Neural cell (in vitro differentiated cells): ENCODE measurements around the gene FGD4. TPM values are rescaled to one million over a fixed set of nuclear protein-coding genes. Genes with fewer than 3 reads are reported as not detected.
"Not testable (repeated sequence)": the region's sequence is repeated elsewhere in the genome, so short reads cannot be mapped to it uniquely, and the experiment has no call there.

ENCODE experiments used
- H2AFZ ChIP-seq: fragments of 200-600, 300-800 bp; sonication (generic), shearing (Covaris generic); 2 replicates; pipeline ENCODE4 v1.6.0; 2014; ENCODE audit warnings: low read depth, mild to moderate bottlenecking, antibody characterized with exemption, low read length, moderate library complexity
- H3F3A ChIP-seq: fragments of 200-600 bp; shearing (Covaris generic); 2 replicates; pipeline ENCODE4 v1.6.1; 2016; ENCODE audit warnings: mild to moderate bottlenecking, moderate library complexity, mixed read lengths, antibody characterized with exemption, low read length; ENCODE audit not compliant: insufficient read depth, poor library complexity, severe bottlenecking
- H3K27ac ChIP-seq: fragments of 200-600, 300-800 bp; sonication (generic), shearing (Covaris generic); 2 replicates; pipeline ENCODE4 v1.5.1; 2014; ENCODE audit warnings: mild to moderate bottlenecking, low read length, moderate library complexity
- H3K27me3 ChIP-seq: fragments of 300-800, 200-600 bp; sonication (generic), shearing (Covaris generic); 2 replicates; pipeline ENCODE4 v1.6.0; 2014; ENCODE audit warnings: mild to moderate bottlenecking, low read depth, low read length, moderate library complexity; ENCODE audit not compliant: insufficient read depth
- H3K36me3 ChIP-seq: fragments of 300-800, 200-600 bp; sonication (generic), shearing (Covaris generic); 2 replicates; pipeline ENCODE4 v1.5.1; 2014; ENCODE audit warnings: mild to moderate bottlenecking, antibody characterized with exemption, low read length, moderate library complexity; ENCODE audit not compliant: insufficient read depth
- H3K4me2 ChIP-seq: fragments of 300-800, 200-600 bp; sonication (generic), shearing (Covaris generic); 2 replicates; pipeline ENCODE4 v1.6.0; 2014; ENCODE audit warnings: mild to moderate bottlenecking, low read length
- H3K4me3 ChIP-seq: fragments of 300-800, 200-600 bp; sonication (generic), shearing (Covaris generic); 2 replicates; pipeline ENCODE4 v1.5.1; 2014; ENCODE audit warnings: mild to moderate bottlenecking, low read length, moderate library complexity
- H3K79me2 ChIP-seq: fragments of 200-600 bp; shearing (Covaris generic); replicated peaks from 2 replicates; pipeline ENCODE4 v1.6.0; 2014; ENCODE audit warnings: mild to moderate bottlenecking, low read length, moderate library complexity; ENCODE audit not compliant: insufficient read depth
- H3K9ac ChIP-seq: fragments of 300-800, 200-600 bp; sonication (generic), shearing (Covaris generic); 2 replicates; pipeline ENCODE4 v1.6.1; 2016; ENCODE audit warnings: mild to moderate bottlenecking, low read length, mixed read lengths
- H3K9me2 ChIP-seq: fragments of 200-600 bp; shearing (Covaris generic); 2 replicates; pipeline ENCODE4 v1.6.1; 2016; ENCODE audit warnings: mild to moderate bottlenecking, low read length, mixed read lengths; ENCODE audit not compliant: insufficient read depth
- H3K9me3 ChIP-seq: fragments of 200-600, 300-800 bp; sonication (generic), shearing (Covaris generic); 2 replicates; pipeline ENCODE4 v1.6.1; 2016; ENCODE audit warnings: mild to moderate bottlenecking, mixed run types, low read length, moderate library complexity, mixed read lengths
- H4K20me1 ChIP-seq: fragments of 200-600 bp; shearing (Covaris generic); 2 replicates; pipeline ENCODE4 v1.6.1; 2016; ENCODE audit warnings: mild to moderate bottlenecking, mixed run types; ENCODE audit not compliant: insufficient read depth
- CTCF ChIP-seq: fragments of 450-650 bp; IDR thresholded peaks from 2 replicates; pipeline ENCODE4 v1.5.1; 2014; ENCODE audit warnings: antibody characterized with exemption, mild to moderate bottlenecking, moderate library complexity; ENCODE audit not compliant: poor library complexity, severe bottlenecking
- EP300 ChIP-seq: fragments of 450-650 bp; conservative IDR thresholded peaks from 2 replicates; pipeline ENCODE4 v1.6.1; 2014; ENCODE audit warnings: antibody characterized with exemption, mild to moderate bottlenecking, moderate library complexity; ENCODE audit not compliant: poor library complexity, severe bottlenecking
- EZH2 ChIP-seq: fragments of 200-600, 300-800 bp; shearing (Covaris generic), sonication (generic); IDR thresholded peaks from 2 replicates; pipeline ENCODE4 v1.6.1; 2014; ENCODE audit warnings: antibody characterized with exemption, low read length, borderline replicate concordance, mild to moderate bottlenecking; ENCODE audit not compliant: insufficient read depth, poor library complexity, severe bottlenecking
- MXI1 ChIP-seq: fragments of 450-650 bp; conservative IDR thresholded peaks from 2 replicates; pipeline ENCODE4 v1.6.1; 2014; ENCODE audit warnings: antibody characterized with exemption, mild to moderate bottlenecking; ENCODE audit not compliant: poor library complexity, severe bottlenecking
- POLR2AphosphoS5 ChIP-seq: IDR thresholded peaks from 2 replicates; pipeline ENCODE4 v1.6.1; 2012
- RAD21 ChIP-seq: fragments of 450-650 bp; conservative IDR thresholded peaks from 2 replicates; pipeline ENCODE4 v1.6.1; 2014; ENCODE audit warnings: antibody characterized with exemption, mild to moderate bottlenecking, moderate library complexity
- REST ChIP-seq: IDR thresholded peaks from 2 replicates; pipeline ENCODE4 v1.6.1; 2012; ENCODE audit warnings: borderline replicate concordance
- SMC3 ChIP-seq: fragments of 450-650 bp; conservative IDR thresholded peaks from 2 replicates; pipeline ENCODE4 v1.6.1; 2014; ENCODE audit warnings: antibody characterized with exemption, mild to moderate bottlenecking, moderate library complexity; ENCODE audit not compliant: poor library complexity
- TAF1 ChIP-seq: IDR thresholded peaks from 2 replicates; pipeline ENCODE4 v1.6.1; 2012; ENCODE audit warnings: low read depth
- polyA plus RNA-seq: library from polyadenylated mRNA; depleted of rRNA; stranded (reverse); fragments of >200 nt; gene quantifications from 2 replicates; pipeline ENCODE4 v1.2.3, GENCODE V29; 2014

The FGD4 gene
- polyA plus RNA-seq, 1 donor from 2014 or later, result 24.4 TPM

GRCh38 chr12:32509328-32510091 lies 110.2 kb downstream of the FGD4 start:
- H3K9ac ChIP-seq, result no peak overlapping the region
- H3K27me3 ChIP-seq, result no peaks in the 10 kb centered on the region
- H3F3A ChIP-seq, result no peaks in the 10 kb centered on the region
- H3K36me3 ChIP-seq, result no peaks in the 10 kb centered on the region
- H3K4me3 ChIP-seq, result no peak overlapping the region
- H4K20me1 ChIP-seq, result no peaks in the 10 kb centered on the region
- H3K27ac ChIP-seq, result no peak overlapping the region
- TF ChIP-seq TAF1, result no peak
- no peak for TF ChIP-seq SMC3
- peaks cover 94% of the 10 kb centered on the region for H3K79me2 ChIP-seq
- H3K9me2 ChIP-seq, result no peaks in the 10 kb centered on the region
- no peak overlapping the region for H2AFZ ChIP-seq
- no peaks in the 10 kb centered on the region for H3K9me3 ChIP-seq
- no peak overlapping the region for H3K4me2 ChIP-seq

DNA sequence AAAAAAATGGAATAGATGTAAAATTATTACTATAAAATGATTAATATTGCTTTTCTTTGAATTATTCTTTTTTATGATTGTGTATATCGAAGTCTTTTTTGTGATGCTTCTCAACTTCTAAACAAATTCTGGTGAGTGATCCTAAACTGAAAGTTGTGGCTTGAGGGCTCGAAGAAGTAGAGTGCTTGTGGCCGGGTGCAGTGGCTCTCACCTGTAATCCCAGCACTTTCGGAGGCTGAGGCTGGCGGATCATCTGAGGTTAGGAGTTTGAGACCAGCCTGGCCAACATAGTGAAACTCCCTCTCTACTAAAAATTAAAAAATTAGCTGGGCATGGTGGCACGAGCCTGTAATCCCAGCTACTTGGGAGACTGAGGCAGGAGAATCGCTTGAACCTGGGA lies 112.6 kb downstream of the FGD4 start:
- H4K20me1 ChIP-seq, H2AFZ ChIP-seq, H3K4me3 ChIP-seq, H3K9me2 ChIP-seq, H3K36me3 ChIP-seq, H3F3A ChIP-seq, H3K9ac ChIP-seq, H3K9me3 ChIP-seq, H3K4me2 ChIP-seq, H3K27me3 ChIP-seq, H3K27ac ChIP-seq: not testable (repeated sequence)
- peaks cover 97% of the 10 kb centered on the region for H3K79me2 ChIP-seq

GRCh38 chr12:32512379-32512778 lies 113.0 kb downstream of the FGD4 start:
- H3K4me2 ChIP-seq, result no peak overlapping the region
- no peaks in the 10 kb centered on the region for H3K27me3 ChIP-seq
- no peak overlapping the region for H3K4me3 ChIP-seq
- H4K20me1 ChIP-seq, result no peaks in the 10 kb centered on the region
- no peaks in the 10 kb centered on the region for H3K9me2 ChIP-seq
- H3F3A ChIP-seq, result no peaks in the 10 kb centered on the region
- peaks cover 97% of the 10 kb centered on the region for H3K79me2 ChIP-seq
- H3K36me3 ChIP-seq, result no peaks in the 10 kb centered on the region
- TF ChIP-seq MXI1 (no peak), REST (no peak), EP300 (no peak), POLR2AphosphoS5 (no peak), RAD21 (no peak), CTCF (no peak), SMC3 (no peak), EZH2 (no peak), TAF1 (no peak)
- no peak overlapping the region for H2AFZ ChIP-seq
- H3K9ac ChIP-seq, result no peak overlapping the region
- H3K9me3 ChIP-seq, result no peaks in the 10 kb centered on the region
- H3K27ac ChIP-seq, result no peak overlapping the region
